Breast epithelium (tissue), 4 donors: ENCODE results near the gene FSD1. TPM values are rescaled to one million over a fixed set of nuclear protein-coding genes. Genes with fewer than 3 reads are reported as not detected.

Source experiments
- DNase-seq, 2 donors: peaks; one replicate each; pipeline ENCODE4 v3.0.0-alpha.2; 2019; ENCODE audit warnings: low spot score in 2 of 2
- H3K27ac ChIP-seq, 2 donors: fragments of 200-600 bp; sonication (generic) in 1 of 2; one replicate each; pipeline ENCODE4 v1.5.1; 2016 to 2019; ENCODE audit warnings: mild to moderate bottlenecking in 1 of 2
- H3K27me3 ChIP-seq, 2 donors: fragments of 200-600 bp; sonication (generic) in 1 of 2; one replicate each; pipeline versions ENCODE4 v1.5.1 to v1.6.0; 2017 to 2019; ENCODE audit warnings: control low read depth in 1 of 2, mild to moderate bottlenecking in 1 of 2
- H3K36me3 ChIP-seq: fragments of 200-600 bp; one replicate; pipeline ENCODE4 v1.5.1; 2019
- H3K4me1 ChIP-seq, 2 donors: fragments of 200-600 bp; sonication (generic); one replicate each; pipeline ENCODE4 v1.5.1; 2016 to 2019; ENCODE audit warnings: control low read depth in 1 of 2
- H3K4me3 ChIP-seq, 3 donors: fragments of 200-600 bp; sonication (generic); 1 replicate in 2 of 3; 2 replicates in 1 of 3; pipeline ENCODE4 v1.5.1; 2016 to 2019; ENCODE audit warnings: mild to moderate bottlenecking in 3 of 3, moderate library complexity in 2 of 3
- H3K9me3 ChIP-seq, 2 donors: fragments of 200-600 bp; sonication (generic) in 1 of 2; one replicate each; pipeline ENCODE4 v1.5.1; 2016 to 2019; ENCODE audit warnings: control low read depth in 1 of 2
- CTCF ChIP-seq, 3 donors: fragments of 450-650 bp; IDR thresholded peaks; one replicate each; pipeline ENCODE4 v1.5.1; 2016 to 2017; ENCODE audit warnings: antibody characterized with exemption in 3 of 3, mild to moderate bottlenecking in 3 of 3, moderate library complexity in 3 of 3
- POLR2A ChIP-seq: fragments of 450-650 bp; IDR thresholded peaks from one replicate; pipeline ENCODE4 v1.6.1; 2016; ENCODE audit warnings: antibody characterized with exemption, mild to moderate bottlenecking, moderate library complexity
- POLR2AphosphoS5 ChIP-seq, 3 donors: sonication (generic); formaldehyde crosslinking; IDR thresholded peaks; one replicate each; pipeline ENCODE4 v1.6.1; 2017; ENCODE audit warnings: antibody characterized with exemption in 3 of 3
- intact Hi-C: fragments of 100-400 bp; cut with DNase I; formaldehyde crosslinking; loops from one replicate; pipeline ENCODE4 v1.15.1; 2023; ENCODE audit warnings: low total_unique reads
- total RNA-seq, 3 donors: library from RNA; depleted of rRNA; stranded (reverse); fragments of >200 nt; gene quantifications; one replicate each; pipeline ENCODE4 v1.1.0, GENCODE V29; 2016

FSD1 gene
- total RNA-seq, 3 donors from 2014 or later: 0.88 TPM; not detected in 2

- intact Hi-C loops: loop anchor here (1.0 to 10.0 kb wide), 3 partner anchors 40 to 1358 kb away; partner anchors contain the start of genes CATSPERD and LONP1
- Histone ChIP-seq H3K36me3 (no peaks in the 10 kb centered on the region), H3K27ac (no peak overlapping the region), H3K9me3 (no peaks in the 10 kb centered on the region), H3K4me3 (no peak overlapping the region), H3K4me1 (peaks cover 21 to 35% of the 10 kb centered on the region in 2 donors), H3K27me3 (no peaks in the 10 kb centered on the region)
- TF ChIP-seq POLR2A: no peak
- no peak for TF ChIP-seq POLR2AphosphoS5 (IDR thresholded peaks at IDR 0.05)
- no peak for TF ChIP-seq CTCF (IDR thresholded peaks at IDR 0.05)
- DNase-seq: no peak
Measured at GRCh38 chr19:4366666-4367335, 62.4 kb downstream of the FSD1 start.

GRCh38 chr19:4367336-4367723 is 62.9 kb downstream of the FSD1 start:
- Histone ChIP-seq H3K27ac (peak overlapping the region; percentile 82 to 92), H3K36me3 (no peaks in the 10 kb centered on the region), H3K4me3 (no peak overlapping the region), H3K9me3 (no peaks in the 10 kb centered on the region), H3K27me3 (no peaks in the 10 kb centered on the region), H3K4me1 (peaks cover 21 to 39% of the 10 kb centered on the region in 2 donors)
- DNase-seq: no peak
- intact Hi-C loops: loop anchor here (1.0 to 10.0 kb wide), 3 partner anchors 39 to 1357 kb away; partner anchors contain the start of genes CATSPERD and LONP1
- TF ChIP-seq POLR2AphosphoS5 (IDR thresholded peaks at IDR 0.05): no peak
- TF ChIP-seq CTCF (IDR thresholded peaks at IDR 0.05): no peak
- TF ChIP-seq POLR2A: no peak

DNA sequence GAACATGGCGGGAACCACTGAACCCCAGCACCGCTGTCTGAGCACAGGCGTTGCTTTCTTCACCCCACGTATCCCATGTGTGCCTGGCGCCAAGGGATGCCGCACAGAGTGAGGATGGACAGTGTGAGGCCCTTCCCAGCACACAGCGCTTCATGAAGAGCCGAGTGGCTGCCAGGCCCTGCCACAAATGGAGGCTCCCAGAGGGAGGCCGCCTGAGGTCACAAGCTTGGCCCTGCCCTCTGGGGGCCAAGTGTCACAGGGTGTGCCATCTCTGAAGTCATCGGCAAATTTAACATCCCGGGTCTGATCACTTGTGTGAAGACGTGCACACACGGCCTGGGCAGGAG is 63.4 kb downstream of the FSD1 start:
- intact Hi-C loops: loop anchor here (1.0 to 10.0 kb wide), 3 partner anchors 39 to 1357 kb away; partner anchors contain the start of genes CATSPERD and LONP1
- H3K4me1 ChIP-seq: peaks cover 21 to 42% of the 10 kb centered on the region in 2 donors
- H3K9me3 ChIP-seq: no peaks in the 10 kb centered on the region
- TF ChIP-seq POLR2AphosphoS5 (IDR thresholded peaks at IDR 0.05): no peak
- TF ChIP-seq POLR2A: no peak
- no peak for TF ChIP-seq CTCF (IDR thresholded peaks at IDR 0.05)
- no peak for DNase-seq
- no peaks in the 10 kb centered on the region for H3K27me3 ChIP-seq
- H3K36me3 ChIP-seq: no peaks in the 10 kb centered on the region
- H3K27ac ChIP-seq: peak overlapping the region; percentile 82 to 92
- peak overlapping the region in 1 of 3 donors; percentile 62 for H3K4me3 ChIP-seq

GRCh38 chr19:4368128-4368820 is 63.9 kb downstream of the FSD1 start:
- DNase-seq: no peak
- H3K27me3 ChIP-seq: no peaks in the 10 kb centered on the region
- intact Hi-C loops: loop anchor here (10.0 kb wide), 2 partner anchors 103 to 1357 kb away; partner anchors contain the start of genes CATSPERD and LONP1
- peaks cover 25 to 47% of the 10 kb centered on the region in 2 donors for H3K4me1 ChIP-seq
- no peaks in the 10 kb centered on the region for H3K36me3 ChIP-seq
- TF ChIP-seq CTCF (IDR thresholded peaks at IDR 0.05) (no peak), POLR2A (no peak)
- no peaks in the 10 kb centered on the region for H3K9me3 ChIP-seq
- H3K27ac ChIP-seq: peak overlapping the region; percentile 82 to 92
- H3K4me3 ChIP-seq: peak overlapping the region in 1 of 3 donors; percentile 62
